B cell (primary cell): ENCODE measurements around the gene CXCR6. TPM values are rescaled to one million over a fixed set of nuclear protein-coding genes. Genes with fewer than 3 reads are reported as not detected.

ENCODE experiments used
- ATAC-seq: fragments of 200-7000 bp; cut with Tn5 transposase; one replicate; pipeline ENCODE4 v1.10.0; 2021; ENCODE audit warnings: low read depth, mild to moderate bottlenecking, moderate number of reproducible peaks, moderate library complexity
- CTCF ChIA-PET: fragments of 350-600 bp; sonication (Branson Sonifier 250); formaldehyde crosslinking; loops from one replicate; lab custom pipeline; 2021; ENCODE audit warnings: antibody characterized with exemption, inconsistent platforms; lab: Charles Lee
- POLR2A ChIA-PET: fragments of 350-600 bp; sonication (Branson Sonifier 250); formaldehyde crosslinking; loops from one replicate; lab custom pipeline; 2021; ENCODE audit warnings: antibody characterized with exemption; lab: Charles Lee
- DNase-seq: peaks from one replicate; pipeline ENCODE4 v3.0.0; 2013
- H2AFZ ChIP-seq: 2 replicates; pipeline ENCODE4 v1.6.1; 2012; ENCODE audit warnings: mild to moderate bottlenecking, low read depth, low read length; ENCODE audit not compliant: insufficient read depth, poor library complexity, severe bottlenecking
- H3K27ac ChIP-seq, 2 donors: 1 replicate in 1 of 2; 2 replicates in 1 of 2; pipeline ENCODE4 v1.5.1; 2012 to 2013; ENCODE audit warnings: low read length in 2 of 2, mild to moderate bottlenecking in 2 of 2, moderate library complexity in 1 of 2
- H3K27me3 ChIP-seq, 4 experiments: fragments of 200-600 bp in 1 of 4; sonication (generic) in 1 of 4; replicated peaks in 1 of 4; 1 replicate in 2 of 4; 2 replicates in 2 of 4; pipeline versions ENCODE4 v1.6.1 to v1.7.0; 2013 to 2016; ENCODE audit warnings: low read length in 3 of 4, mild to moderate bottlenecking in 2 of 4, mixed read lengths in 1 of 4, moderate library complexity in 1 of 4; ENCODE audit not compliant: insufficient read depth in 4 of 4, control insufficient read depth in 3 of 4; ENCODE audit errors: control extremely low read depth in 1 of 4
- H3K36me3 ChIP-seq, 2 experiments: replicated peaks in 1 of 2; 1 replicate in 1 of 2; 2 replicates in 1 of 2; pipeline versions ENCODE4 v1.6.1 to v1.7.1; 2013; ENCODE audit warnings: low read length in 1 of 2; ENCODE audit not compliant: insufficient read depth in 2 of 2, control insufficient read depth in 1 of 2; ENCODE audit errors: control extremely low read depth in 1 of 2, extremely low read depth in 1 of 2
- H3K4me1 ChIP-seq, 2 donors: fragments of 200-600 bp in 1 of 2; sonication (generic) in 1 of 2; 1 replicate in 1 of 2; 2 replicates in 1 of 2; pipeline versions ENCODE4 v1.5.1 to v1.6.1; 2013 to 2017; ENCODE audit warnings: low read length in 2 of 2; ENCODE audit not compliant: control insufficient read depth in 2 of 2, insufficient read depth in 2 of 2
- H3K4me2 ChIP-seq: replicated peaks from 2 replicates; pipeline ENCODE3; 2012; ENCODE audit warnings: mild to moderate bottlenecking, low read depth, low read length; ENCODE audit not compliant: poor library complexity, severe bottlenecking
- H3K4me3 ChIP-seq, 5 experiments: fragments of 200-600 bp in 1 of 5; sonication (generic) in 1 of 5; 1 replicate in 3 of 5; 2 replicates in 2 of 5; pipeline versions ENCODE4 v1.5.1 to v1.7.0; 2011 to 2016; ENCODE audit warnings: low read length in 4 of 5, mild to moderate bottlenecking in 4 of 5, low read depth in 2 of 5, control low read depth in 1 of 5, moderate library complexity in 1 of 5; ENCODE audit not compliant: insufficient read depth in 1 of 5; ENCODE audit errors: control extremely low read depth in 1 of 5, extremely low read depth in 1 of 5
- H3K79me2 ChIP-seq: fragments of 200-600 bp; sonication (generic); one replicate; pipeline ENCODE4 v1.6.0; 2016; ENCODE audit warnings: low read length; ENCODE audit not compliant: control insufficient read depth, insufficient read depth
- H3K9ac ChIP-seq: fragments of 200-600 bp; sonication (generic); 2 replicates; pipeline ENCODE4 v1.6.1; 2017; ENCODE audit warnings: mild to moderate bottlenecking, low read length, moderate library complexity
- H3K9me3 ChIP-seq, 3 donors: one replicate each; pipeline versions ENCODE4 v1.6.1 to v1.7.1; 2013; ENCODE audit warnings: low read length in 2 of 3; ENCODE audit not compliant: control insufficient read depth in 2 of 3, insufficient read depth in 1 of 3; ENCODE audit errors: control extremely low read depth in 1 of 3
- H4K20me1 ChIP-seq: 2 replicates; pipeline ENCODE4 v1.6.0; 2012; ENCODE audit warnings: mild to moderate bottlenecking, low read length; ENCODE audit not compliant: insufficient read depth, control insufficient read depth, poor library complexity, severe bottlenecking
- H3K27ac Mint-ChIP-seq: one replicate; pipeline ENCODE4 v1.8.0; 2021; ENCODE audit warnings: mixed read lengths
- H3K27me3 Mint-ChIP-seq: one replicate; pipeline ENCODE4 v1.8.0; 2021; ENCODE audit warnings: mixed read lengths
- H3K4me1 Mint-ChIP-seq: one replicate; pipeline ENCODE4 v1.8.0; 2021; ENCODE audit warnings: mixed read lengths
- H3K4me3 Mint-ChIP-seq: one replicate; pipeline ENCODE4 v1.8.0; 2021; ENCODE audit warnings: mixed read lengths
- H3K9me3 Mint-ChIP-seq: one replicate; pipeline ENCODE4 v1.8.0; 2022; ENCODE audit warnings: mixed read lengths; ENCODE audit not compliant: insufficient read depth
- CTCF ChIP-seq: fragments of 200-600 bp; IDR thresholded peaks from one replicate; pipeline ENCODE4 v1.8.0; 2022; ENCODE audit warnings: antibody characterized with exemption, mild to moderate bottlenecking
- EZH2 ChIP-seq: IDR thresholded peaks from 2 replicates; pipeline ENCODE4 v1.6.1; 2012; ENCODE audit warnings: borderline replicate concordance, low read depth, mild to moderate bottlenecking, moderate library complexity, low read length; ENCODE audit not compliant: insufficient read depth, poor library complexity, severe bottlenecking
- WGBS: methylation state at CpG from one replicate; pipeline ENCODE4 v1.1.5; 2013; ENCODE audit warnings: missing lambda C conversion rate; ENCODE audit not compliant: insufficient coverage; 5-methylcytosine and 5-hydroxymethylcytosine counted together
- intact Hi-C: fragments of 100-400 bp; cut with micrococcal nuclease; formaldehyde crosslinking; loops from one replicate; pipeline ENCODE4 v1.10.0; 2022
- polyA plus RNA-seq: library from polyadenylated mRNA; depleted of rRNA; stranded (reverse); fragments of >200 nt; gene quantifications from 2 replicates; pipeline ENCODE4 v1.2.3, GENCODE V29; 2012
- total RNA-seq, 2 donors: library from RNA; stranded (reverse); fragments of 120-200 nt in 1 of 2; gene quantifications; 1 replicate in 1 of 2; 2 replicates in 1 of 2; pipeline versions ENCODE4 v1.2.3 to v1.2.4, GENCODE V29; 2013 to 2022

Gene CXCR6
- total and polyA plus RNA-seq, 2 donors (not counting 1 experiment from before 2014, with no cell fraction given): not detected

DNA sequence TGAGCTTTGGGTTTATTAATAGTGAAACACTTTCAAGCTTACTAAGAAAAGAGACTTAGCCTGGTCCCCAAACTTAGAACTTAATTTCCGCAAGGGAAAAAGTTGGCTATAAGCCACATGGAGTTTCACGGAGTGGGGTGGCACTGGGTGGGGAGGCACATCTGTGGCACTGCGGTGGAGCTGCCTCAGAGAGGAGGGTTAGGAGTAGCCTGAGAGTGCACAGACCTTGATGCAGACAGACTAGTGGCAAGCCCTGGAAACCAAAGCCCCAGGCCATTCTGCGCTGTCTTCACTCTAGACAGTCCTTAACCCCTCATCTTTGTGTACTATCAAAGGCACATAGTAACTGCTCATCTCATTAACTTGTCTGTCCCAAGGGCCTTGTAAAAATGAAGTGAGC lies 22.0 kb downstream of the CXCR6 start:
- Histone ChIP-seq H3K4me1 (no peaks in the 10 kb centered on the region), H3K79me2 (no peaks in the 10 kb centered on the region), H3K9me3 (no peaks in the 10 kb centered on the region), H3K27ac (no peak overlapping the region), H3K36me3 (peaks cover 5 to 97% of the 10 kb centered on the region in 2 experiments), H3K4me3 (no peak overlapping the region), H3K27me3 (no peaks in the 10 kb centered on the region), H2AFZ (no peak overlapping the region), H3K9ac (no peak overlapping the region), H4K20me1 (no peaks in the 10 kb centered on the region), H3K4me2 (no peak overlapping the region)
- Mint-ChIP-seq H3K27me3 (no peaks in the 10 kb centered on the region), H3K4me3 (no peak overlapping the region), H3K4me1 (peaks cover 2% of the 10 kb centered on the region), H3K27ac (no peak overlapping the region), H3K9me3 (no peaks in the 10 kb centered on the region)
- no peak for TF ChIP-seq EZH2
- TF ChIP-seq CTCF: no peak
- ChIA-PET POLR2A (no interaction called here), CTCF (interaction anchor here (0.8 to 2.4 kb wide), 3 partner anchors 26 to 403 kb away, joined by 3 to 9 read pairs (median 4); no protein-coding TSS in a partner anchor)
- intact Hi-C loops: no loop called here
- no peak for DNase-seq
- ATAC-seq: no peak
- WGBS: 82% methylated on average over 4 of the region's 4 CpGs

DNA sequence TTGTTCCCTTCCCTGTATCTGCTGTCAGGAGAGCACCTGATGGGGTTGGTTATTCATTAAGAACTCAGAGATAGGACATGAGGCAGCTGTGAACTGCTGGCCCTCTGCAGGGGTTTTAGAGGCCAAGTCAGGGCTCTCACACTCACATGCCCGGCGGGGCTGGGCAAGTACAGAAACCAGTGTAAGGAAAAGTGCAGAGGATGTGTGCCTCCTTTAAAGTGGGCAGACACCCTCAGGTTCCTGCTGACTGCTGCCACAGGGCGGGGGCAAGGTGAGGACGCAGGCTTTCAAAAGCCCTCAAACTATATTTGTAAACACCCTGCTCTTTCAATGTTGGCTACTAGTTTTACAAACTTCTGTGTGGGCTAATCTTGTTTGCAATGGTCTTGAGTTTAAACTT lies 22.4 kb downstream of the CXCR6 start:
- ChIA-PET CTCF (interaction anchor here (0.8 to 2.4 kb wide), 3 partner anchors 27 to 403 kb away, joined by 3 to 9 read pairs (median 4); no protein-coding TSS in a partner anchor), POLR2A (no interaction called here)
- no peak overlapping the region for H2AFZ ChIP-seq
- DNase-seq (no peak), ATAC-seq (no peak)
- H3K9me3 ChIP-seq: no peaks in the 10 kb centered on the region
- H3K9me3 Mint-ChIP-seq: no peaks in the 10 kb centered on the region
- H3K27me3 ChIP-seq: no peaks in the 10 kb centered on the region
- peaks cover 5 to 93% of the 10 kb centered on the region in 2 experiments for H3K36me3 ChIP-seq
- no peaks in the 10 kb centered on the region for H3K79me2 ChIP-seq
- no peak overlapping the region for H3K4me2 ChIP-seq
- no peak overlapping the region for H3K4me3 Mint-ChIP-seq
- H3K27ac Mint-ChIP-seq: no peak overlapping the region
- intact Hi-C loops: no loop called here
- no peaks in the 10 kb centered on the region for H3K27me3 Mint-ChIP-seq
- H3K4me1 Mint-ChIP-seq: peaks cover 2% of the 10 kb centered on the region
- H3K4me3 ChIP-seq: no peak overlapping the region
- 73% methylated on average over 2 of the region's 4 CpGs for WGBS
- no peak overlapping the region for H3K27ac ChIP-seq
- H3K4me1 ChIP-seq: no peaks in the 10 kb centered on the region
- H3K9ac ChIP-seq: no peak overlapping the region
- no peak for TF ChIP-seq CTCF
- TF ChIP-seq EZH2: no peak
- H4K20me1 ChIP-seq: no peaks in the 10 kb centered on the region
